HG03571 (cell line): ENCODE measurements around the gene HYCC2.
"Not testable (repeated sequence)": the region's sequence is repeated elsewhere in the genome, so short reads cannot be mapped to it uniquely, and the experiment has no call there.

Experiments
- ATAC-seq: cut with Tn5 transposase; IDR thresholded peaks from one replicate; pipeline ENCODE4 v1.9.1; 2021; ENCODE audit not compliant: unreplicated experiment

The HYCC2 gene

DNA sequence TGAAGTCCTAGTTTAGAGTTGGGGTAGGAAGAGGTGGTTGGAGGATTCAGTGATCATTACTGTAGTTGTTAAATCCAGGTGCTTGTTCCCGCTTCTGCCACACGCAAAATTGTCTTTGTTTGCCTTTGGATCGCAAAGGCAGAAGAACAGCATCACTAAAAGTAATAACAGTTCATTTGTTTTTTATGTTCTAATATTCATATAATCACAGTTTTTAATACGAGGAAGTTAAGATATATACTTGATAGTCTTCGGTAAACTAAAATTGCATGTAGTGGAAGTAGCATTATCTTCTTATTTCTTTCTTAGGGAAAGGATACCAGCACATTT is 695 bp upstream of the HYCC2 start:
- peak; percentile 1 for ATAC-seq

DNA sequence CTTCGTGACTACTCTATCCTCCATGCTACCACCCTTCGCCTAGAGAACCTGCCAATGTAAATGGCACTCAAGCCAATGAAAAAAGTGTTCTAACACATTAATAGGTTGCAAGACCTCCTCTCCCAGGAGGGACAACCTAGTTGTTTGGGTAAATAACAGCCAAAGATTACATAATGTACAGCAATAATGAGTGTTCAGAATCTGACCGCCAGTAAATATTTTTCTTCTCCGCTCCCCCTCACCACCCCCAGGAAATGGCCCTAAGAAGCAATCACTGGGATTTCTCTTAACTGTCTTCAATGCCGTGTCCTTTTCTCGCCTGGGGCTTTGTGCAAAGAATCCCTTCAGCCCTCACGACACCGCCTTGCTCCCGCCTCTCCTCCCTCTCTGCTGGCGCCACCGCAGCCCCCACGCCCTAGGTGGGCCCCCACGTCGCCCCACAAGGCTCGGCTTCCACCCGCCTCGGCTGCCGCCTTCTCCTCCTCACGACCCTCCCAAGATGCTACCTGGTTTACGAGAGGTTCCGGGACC is 458 bp downstream of the HYCC2 start:
- ATAC-seq = peak; percentile 26

DNA sequence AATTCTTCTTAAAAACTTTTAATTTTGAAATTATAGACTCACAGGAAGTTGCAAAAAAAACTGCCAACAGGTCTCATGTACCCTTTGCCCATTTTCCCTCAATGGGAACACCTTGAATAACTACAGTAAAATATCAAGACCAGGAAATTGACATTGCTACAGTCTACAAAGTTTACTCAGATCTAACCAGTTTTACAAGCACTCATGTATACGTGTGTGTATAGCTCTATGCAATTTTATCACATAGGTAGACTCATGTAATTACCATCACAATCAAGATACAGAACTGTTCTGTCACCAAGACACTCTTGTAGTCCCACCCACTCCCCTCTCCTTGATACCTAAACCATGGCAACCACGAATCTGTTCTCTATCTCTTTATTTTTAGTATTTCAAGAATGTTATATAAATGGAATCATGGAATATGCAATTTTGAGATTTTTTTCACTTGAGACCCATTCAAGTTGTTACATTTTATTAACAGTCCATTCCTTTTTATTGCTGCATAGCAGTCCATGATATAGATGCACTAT is 6.6 kb downstream of the HYCC2 start:
- no peak for ATAC-seq

DNA sequence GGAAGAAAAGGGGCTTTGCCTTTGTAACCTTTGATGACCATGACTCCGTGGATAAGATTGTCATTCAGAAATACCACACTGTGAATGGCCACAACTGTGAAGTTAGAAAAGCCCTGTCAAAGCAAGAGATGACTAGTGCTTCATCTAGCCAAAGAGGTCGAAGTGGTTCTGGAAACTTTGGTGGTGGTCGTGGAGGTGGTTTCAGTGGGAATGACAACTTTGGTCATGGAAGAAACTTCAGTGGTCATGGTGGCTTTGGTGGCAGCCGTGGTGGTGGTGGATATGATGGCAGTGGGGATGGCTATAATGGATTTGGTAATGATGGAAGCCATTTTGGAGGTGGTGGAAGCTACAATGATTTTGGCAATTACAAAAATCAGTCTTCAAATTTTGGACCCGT is 8.0 kb downstream of the HYCC2 start:
- not testable (repeated sequence) for ATAC-seq

DNA sequence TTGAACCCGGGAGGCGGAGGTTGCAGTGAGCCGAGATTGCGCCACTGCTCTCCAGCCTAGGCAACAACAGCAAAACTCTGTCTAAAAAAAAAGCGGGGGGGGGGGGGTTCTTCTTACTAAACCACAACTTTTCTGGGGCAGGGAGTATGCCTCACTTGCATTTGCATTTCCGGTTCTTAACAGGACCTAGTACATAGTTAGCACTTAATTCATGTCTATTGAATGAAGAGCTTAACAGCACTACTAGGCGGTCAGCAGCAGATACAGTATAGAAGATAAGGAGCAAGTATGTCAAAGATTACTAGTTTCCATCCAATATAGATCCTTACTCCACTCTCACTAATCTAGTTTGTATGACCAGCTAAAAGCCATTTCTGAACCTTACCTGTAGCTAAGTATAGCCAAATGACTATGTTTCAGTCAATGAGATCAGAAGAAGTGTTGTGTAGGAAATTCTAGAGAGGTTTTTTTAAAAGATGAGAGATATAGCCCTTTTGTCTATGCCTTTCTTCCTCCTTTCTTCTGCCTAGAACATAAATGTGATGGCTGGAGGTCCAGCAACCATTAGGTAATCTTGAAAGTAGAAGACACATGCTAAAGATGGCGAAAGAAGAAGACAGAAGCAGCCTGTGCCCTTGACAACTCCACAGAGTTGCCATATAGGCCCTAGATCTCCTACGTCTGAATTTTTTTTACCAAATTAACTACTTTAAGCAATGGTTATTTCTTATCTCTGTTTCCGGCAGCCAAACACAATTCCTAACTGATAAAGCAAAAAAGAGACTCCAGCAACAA is 11.3 kb downstream of the HYCC2 start:
- no peak for ATAC-seq

DNA sequence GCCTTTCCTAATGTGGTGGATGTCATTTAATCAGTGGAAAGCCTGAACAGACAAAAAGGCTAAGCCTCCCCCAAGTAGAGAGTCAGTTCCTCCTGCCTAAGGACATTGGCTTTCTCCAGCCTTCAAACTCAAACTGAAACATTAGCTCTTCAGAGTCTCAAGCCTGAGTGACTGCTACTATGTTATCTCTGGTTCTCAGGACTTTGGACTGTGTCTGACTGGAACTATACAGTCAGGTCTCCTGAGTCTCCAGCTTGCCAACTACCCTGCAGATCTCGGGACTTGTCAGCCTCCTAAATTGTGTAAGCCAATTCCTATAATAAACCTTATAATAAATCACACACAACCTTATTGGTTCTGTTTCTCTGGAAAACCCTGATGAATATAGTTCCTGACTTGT is 12.6 kb downstream of the HYCC2 start:
- no peak for ATAC-seq

DNA sequence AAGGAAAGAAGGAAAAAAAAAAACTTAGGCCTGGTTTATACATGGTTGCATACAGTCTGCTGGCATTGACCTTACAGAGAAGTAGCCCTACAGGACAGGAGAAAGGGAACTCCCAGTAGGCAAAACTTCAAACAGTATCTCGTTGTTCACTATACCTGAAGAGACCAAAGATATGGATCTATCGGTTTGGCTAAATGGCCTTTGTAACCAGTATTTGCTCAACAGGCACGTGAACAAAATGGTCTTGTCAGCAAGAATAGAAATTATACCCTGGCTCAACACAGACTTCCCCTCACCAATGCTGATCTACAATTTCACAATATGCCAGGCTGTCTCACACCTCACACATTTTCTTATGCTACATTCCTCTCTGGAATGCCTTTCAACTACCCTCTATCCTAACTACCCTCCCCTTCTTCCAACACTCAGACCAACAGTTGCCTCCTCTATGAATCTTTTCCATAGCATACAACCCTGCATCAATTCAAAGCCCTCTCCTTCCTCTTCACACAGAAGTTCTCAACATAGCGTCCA is 13.7 kb downstream of the HYCC2 start:
- no peak for ATAC-seq

DNA sequence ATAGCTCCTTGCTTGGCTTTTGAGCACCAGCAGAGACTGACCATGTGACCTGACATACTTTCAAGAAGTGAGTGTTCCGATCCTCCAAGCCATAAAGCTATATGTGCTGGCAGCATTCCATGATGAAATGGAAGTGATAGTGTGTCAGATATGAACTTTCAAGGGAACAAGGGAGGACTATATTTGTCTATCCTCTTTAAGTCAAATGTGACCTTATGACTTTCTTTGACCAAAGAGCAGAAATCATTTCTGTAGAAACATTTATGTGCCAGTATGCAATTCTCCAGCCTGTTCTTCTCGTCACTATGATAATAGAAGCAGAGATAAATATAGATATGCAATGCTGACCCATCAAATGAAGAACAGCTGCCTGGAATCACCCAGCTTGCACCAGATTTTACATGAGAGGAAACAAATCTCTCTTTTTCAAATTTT is 14.4 kb downstream of the HYCC2 start:
- ATAC-seq = no peak

DNA sequence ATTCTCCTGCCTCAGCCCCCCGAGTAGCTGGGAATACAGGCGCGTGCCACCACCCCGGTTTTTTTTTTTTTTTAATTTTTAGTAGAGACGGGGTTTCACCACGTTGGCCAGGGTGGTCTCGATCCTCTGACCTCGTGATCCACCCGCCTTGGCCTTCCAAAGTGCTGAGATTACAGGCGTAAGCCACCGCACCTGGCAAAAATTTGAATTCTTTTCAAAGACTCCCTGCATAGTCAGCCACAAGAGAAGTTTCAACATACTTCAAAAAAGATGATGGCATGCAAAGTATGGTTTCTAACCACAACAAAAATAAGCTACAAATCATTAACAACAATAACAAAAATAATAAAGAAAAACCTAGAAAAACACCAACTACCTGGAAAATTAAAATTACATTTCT is 22.0 kb downstream of the HYCC2 start:
- ATAC-seq = no peak

DNA sequence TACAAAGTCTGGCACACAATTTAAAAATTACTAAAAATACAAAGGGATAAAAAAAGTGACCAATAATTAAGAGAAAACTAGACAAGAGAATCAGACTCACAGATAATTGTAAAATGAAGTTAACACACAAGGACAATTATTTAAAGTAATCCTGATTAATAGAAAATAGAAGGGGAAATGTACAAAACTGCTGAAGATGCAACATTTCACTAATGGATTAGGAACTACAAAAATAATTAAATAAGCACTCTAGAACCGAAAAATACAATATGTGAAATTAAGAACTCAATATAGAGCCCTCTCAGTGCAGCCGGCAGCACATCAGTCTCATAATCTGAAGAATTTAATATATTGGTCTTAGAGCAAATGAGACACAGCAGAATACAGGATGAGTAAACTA is 24.6 kb downstream of the HYCC2 start:
- no peak for ATAC-seq

DNA sequence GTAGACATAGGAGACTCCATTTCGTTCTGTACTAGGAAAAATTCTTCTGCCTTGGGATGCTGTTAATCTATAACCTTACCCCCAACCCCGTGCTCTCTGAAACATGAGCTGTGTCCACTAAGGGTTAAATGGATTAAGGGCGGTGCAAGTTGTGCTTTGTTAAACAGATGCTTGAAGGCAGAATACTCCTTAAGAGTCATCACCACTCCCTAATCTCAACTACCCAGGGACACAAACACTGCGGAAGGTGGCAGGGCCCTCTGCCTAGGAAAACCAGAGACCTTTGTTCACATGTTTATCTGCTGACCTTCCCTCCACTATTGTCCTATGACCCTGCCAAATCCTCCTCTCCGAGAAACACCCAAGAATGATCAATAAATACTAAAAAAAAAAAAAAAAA is 28.4 kb downstream of the HYCC2 start:
- ATAC-seq = not testable (repeated sequence)

DNA sequence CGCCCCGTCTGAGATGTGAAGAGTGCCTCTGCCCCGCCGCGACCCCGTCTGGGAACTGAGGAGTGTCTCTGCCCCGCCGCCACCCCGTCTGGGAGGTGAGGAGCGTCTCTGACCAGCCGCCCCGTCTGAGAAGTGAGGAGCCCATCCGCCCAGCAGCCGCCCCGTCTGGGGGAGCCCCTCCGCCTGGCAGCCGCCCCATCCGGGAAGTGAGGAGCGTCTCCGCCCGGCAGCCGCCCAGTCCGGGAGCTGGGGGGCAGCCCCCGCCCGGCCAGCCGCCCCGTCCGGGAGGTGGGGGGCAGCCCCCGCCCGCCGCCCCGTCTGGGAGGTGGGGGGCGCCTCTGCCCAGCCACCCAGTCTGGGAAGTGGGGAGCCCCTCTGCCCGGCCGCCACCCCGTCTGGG is 29.0 kb downstream of the HYCC2 start:
- ATAC-seq = not testable (repeated sequence)

DNA sequence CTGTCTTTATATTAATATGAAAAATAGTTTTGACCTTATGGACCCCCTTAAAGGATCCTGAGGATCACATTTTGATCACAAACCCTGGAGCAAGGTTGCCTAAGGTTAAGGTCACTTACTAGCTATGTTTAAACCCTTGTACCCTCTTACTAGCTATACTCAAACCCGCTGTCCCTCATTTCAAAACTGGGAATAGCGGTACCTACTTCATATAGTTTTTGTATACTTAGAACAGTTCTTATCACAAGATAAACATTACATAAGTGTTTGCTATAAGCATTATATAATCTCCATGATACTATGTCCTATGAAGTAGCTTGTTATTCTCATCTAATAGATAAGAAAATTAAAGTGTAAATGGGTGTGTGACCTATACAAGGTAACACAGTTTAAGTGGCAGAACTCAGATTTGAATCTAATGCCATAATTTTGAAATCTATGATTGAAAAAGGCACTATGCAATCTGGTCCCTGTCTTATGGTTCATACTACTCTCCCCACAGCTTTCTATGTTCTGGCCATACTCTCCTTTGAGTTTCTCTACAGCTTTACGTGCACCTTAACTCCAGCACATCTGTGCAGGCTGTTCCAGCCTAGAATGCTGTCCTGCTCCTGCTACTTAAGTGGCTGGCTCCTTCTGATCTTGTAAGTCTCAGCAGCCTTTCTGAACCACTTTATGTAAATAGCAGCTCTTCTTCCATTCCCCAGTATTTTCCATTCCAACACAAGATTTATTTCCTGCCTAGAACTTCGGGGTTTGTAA is 30.4 kb downstream of the HYCC2 start:
- ATAC-seq = no peak

DNA sequence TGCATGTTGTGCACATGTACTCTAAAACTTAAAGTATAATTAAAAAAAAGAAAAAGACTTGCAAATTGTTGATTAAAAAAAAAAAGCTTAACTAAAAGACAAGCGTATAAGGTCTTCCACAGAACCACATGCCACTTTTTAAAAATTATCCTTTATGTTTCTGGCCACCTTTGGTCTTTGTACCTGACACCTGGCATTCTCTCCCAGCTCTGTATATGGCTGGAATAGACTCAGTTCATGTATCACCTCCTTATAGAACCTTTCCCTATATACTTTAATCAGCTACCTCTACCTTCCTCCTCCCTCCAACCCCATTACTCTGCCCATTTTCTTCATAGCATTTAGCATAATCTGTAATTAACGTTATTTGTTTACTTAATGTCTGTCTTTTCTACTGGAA is 32.6 kb downstream of the HYCC2 start:
- ATAC-seq = no peak

DNA sequence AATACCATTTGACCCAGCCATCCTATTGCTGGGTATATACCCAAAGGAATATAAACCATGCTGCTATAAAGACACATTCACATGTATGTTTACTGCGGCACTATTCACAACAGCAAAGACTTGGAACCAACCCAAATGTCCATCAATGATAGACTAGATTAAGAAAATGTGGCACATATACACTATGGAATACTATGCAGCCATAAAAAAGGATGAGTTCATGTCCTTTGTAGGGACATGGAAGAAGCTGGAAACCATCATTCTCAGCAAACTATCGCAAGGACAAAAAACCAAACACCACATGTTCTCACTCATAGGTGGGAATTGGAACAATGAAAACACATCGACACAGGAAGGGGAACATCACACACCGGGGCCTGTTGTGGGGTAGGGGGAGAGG is 33.1 kb downstream of the HYCC2 start:
- not testable (repeated sequence) for ATAC-seq

DNA sequence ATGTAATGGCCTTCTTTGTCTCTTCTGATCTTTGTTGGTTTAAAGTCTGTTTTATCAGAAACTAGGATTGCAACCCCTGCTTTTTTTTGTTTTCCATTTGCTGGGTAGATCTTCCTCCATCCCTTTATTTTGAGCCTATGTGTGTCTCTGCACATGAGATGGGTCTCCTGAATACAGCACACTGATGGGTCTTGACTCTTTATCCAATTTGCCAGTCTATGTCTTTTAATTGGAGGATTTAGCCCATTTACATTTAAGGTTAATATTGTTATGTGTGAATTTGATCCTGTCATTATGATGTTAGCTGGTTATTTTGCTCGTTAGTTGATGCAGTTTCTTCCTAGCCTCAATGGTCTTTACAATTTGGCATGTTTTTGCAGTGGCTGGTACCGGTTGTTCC is 37.1 kb downstream of the HYCC2 start:
- not testable (repeated sequence) for ATAC-seq

DNA sequence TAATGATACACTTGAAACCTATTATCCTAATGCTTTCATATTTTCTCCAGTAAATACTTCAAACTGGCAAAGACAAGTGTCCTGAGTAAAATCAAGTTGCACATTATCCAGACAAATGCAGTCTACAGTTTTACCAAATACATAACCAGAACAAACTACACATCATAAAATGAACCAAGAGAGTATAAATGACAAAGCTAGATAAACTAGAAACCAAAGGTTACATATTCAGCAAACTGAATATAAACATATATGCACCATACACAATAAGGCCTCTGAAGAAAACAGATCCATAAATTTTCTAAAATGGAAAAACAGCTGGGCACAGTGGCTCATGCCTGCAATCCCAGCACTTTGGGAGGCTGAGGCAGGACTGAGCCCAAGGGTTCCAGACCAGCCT is 47.0 kb downstream of the HYCC2 start:
- no peak for ATAC-seq

DNA sequence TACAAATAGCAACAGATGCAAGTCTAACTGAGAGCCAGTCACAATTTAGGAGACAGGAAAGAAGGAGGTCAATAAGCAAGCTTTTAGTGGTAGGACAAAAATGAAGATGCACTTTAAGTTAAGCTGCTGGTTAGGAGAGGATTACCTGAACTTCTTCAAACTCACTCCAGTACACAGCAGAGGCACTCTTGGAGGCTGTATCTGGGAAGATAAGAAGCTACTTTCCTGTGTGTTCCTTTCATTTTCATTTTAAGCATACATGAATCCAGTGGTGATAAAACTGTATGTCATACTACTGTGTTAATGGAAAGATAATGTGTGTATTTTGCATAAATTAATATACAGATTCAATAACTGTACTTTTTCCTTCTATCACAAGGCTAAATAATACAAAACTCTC is 49.6 kb downstream of the HYCC2 start:
- ATAC-seq = no peak
